Body of pancreas (tissue), 4 donors: ENCODE data around the gene DPT. TPM values are rescaled to one million over a fixed set of nuclear protein-coding genes. Genes with fewer than 3 reads are reported as not detected.

Source experiments
- ATAC-seq: fragments of 150-250 bp; one replicate; pipeline ENCODE4 v1.9.1; 2016
- DNase-seq, 4 donors: peaks; one replicate each; pipeline ENCODE4 v3.0.0-alpha.2; 2019
- H3K27ac ChIP-seq, 4 donors: fragments of 200-600 bp; sonication (generic); 1 replicate in 3 of 4; 2 replicates in 1 of 4; pipeline versions ENCODE4 v1.5.1 to v1.6.1; 2016 to 2019; ENCODE audit warnings: mild to moderate bottlenecking in 1 of 4, mixed read lengths in 1 of 4, moderate library complexity in 1 of 4
- H3K27me3 ChIP-seq, 2 donors: fragments of 200-600 bp; sonication (generic); one replicate each; pipeline ENCODE4 v1.6.0; 2016; ENCODE audit warnings: mild to moderate bottlenecking in 1 of 2
- H3K36me3 ChIP-seq, 2 donors: fragments of 200-600 bp; sonication (generic); replicated peaks in 1 of 2; 2 replicates each; pipeline ENCODE4 v1.5.1; 2016; ENCODE audit warnings: low read depth in 2 of 2; ENCODE audit not compliant: insufficient read depth in 1 of 2
- H3K4me1 ChIP-seq: fragments of 200-600 bp; sonication (generic); one replicate; pipeline ENCODE4 v1.6.0; 2016
- H3K4me3 ChIP-seq, 2 donors: fragments of 200-600 bp; sonication (generic); 1 replicate in 1 of 2; 2 replicates in 1 of 2; pipeline ENCODE4 v1.5.1; 2016 to 2019
- H3K9me3 ChIP-seq, 3 donors: fragments of 200-600 bp; sonication (generic); 1 replicate in 2 of 3; 2 replicates in 1 of 3; pipeline ENCODE4 v1.5.1; 2016
- CTCF ChIP-seq, 7 experiments: fragments of 450-650 bp in 4 of 7; fragments of 200-600 bp in 3 of 7; sonication (generic) in 3 of 7; IDR thresholded peaks; one replicate each; pipeline ENCODE4 v1.5.1; 2016 to 2019; ENCODE audit warnings: antibody characterized with exemption in 7 of 7
- POLR2A ChIP-seq, 3 donors: fragments of 450-650 bp; IDR thresholded peaks; one replicate each; pipeline ENCODE4 v1.6.1; 2016; ENCODE audit warnings: antibody characterized with exemption in 3 of 3, mild to moderate bottlenecking in 2 of 3
- WGBS, 2 donors: methylation state at CpG; one replicate each; pipeline ENCODE4 v1.1.5; 2017; 5-methylcytosine and 5-hydroxymethylcytosine counted together
- intact Hi-C: fragments of 100-400 bp; cut with DNase I; formaldehyde crosslinking; loops from one replicate; pipeline ENCODE4 v1.15.1; 2023
- total RNA-seq, 2 donors: library from RNA; depleted of rRNA; stranded (reverse); fragments of >200 nt; gene quantifications; one replicate each; pipeline ENCODE4 v1.1.0, GENCODE V29; 2016

The DPT gene
- total RNA-seq, 2 donors from 2014 or later = 25.4 to 57.1 TPM

GRCh38 chr1:168729405-168729802 lies 398 bp upstream of the DPT start:
- H3K27ac ChIP-seq = no peak overlapping the region
- DNase-seq = no peak
- no peaks in the 10 kb centered on the region for H3K4me1 ChIP-seq
- H3K27me3 ChIP-seq = no peaks in the 10 kb centered on the region
- no peak for TF ChIP-seq POLR2A (IDR thresholded peaks at IDR 0.05)
- TF ChIP-seq CTCF (IDR thresholded peaks at IDR 0.05) = no peak
- ATAC-seq = peak; percentile 16
- intact Hi-C loops = no loop called here
- H3K9me3 ChIP-seq = no peaks in the 10 kb centered on the region
- no peaks in the 10 kb centered on the region for H3K36me3 ChIP-seq
- no peak overlapping the region for H3K4me3 ChIP-seq
- WGBS, 2 donors = 87 to 96% methylated on average over 5 of the region's 5 CpGs

GRCh38 chr1:168726719-168727118 lies 2.3 kb downstream of the DPT start:
- no peak for TF ChIP-seq POLR2A (IDR thresholded peaks at IDR 0.05)
- no peak for TF ChIP-seq CTCF (IDR thresholded peaks at IDR 0.05)
- WGBS, 2 donors = 83 to 86% methylated on average over 2 of the region's 2 CpGs
- Histone ChIP-seq H3K4me1 (peaks cover 4% of the 10 kb centered on the region), H3K36me3 (no peaks in the 10 kb centered on the region), H3K9me3 (no peaks in the 10 kb centered on the region), H3K27me3 (no peaks in the 10 kb centered on the region), H3K4me3 (no peak overlapping the region), H3K27ac (no peak overlapping the region)
- ATAC-seq (no peak), DNase-seq (no peak)
- intact Hi-C loops = no loop called here

GRCh38 chr1:168726281-168726680 lies 2.7 kb downstream of the DPT start:
- ATAC-seq (peak; percentile 24), DNase-seq (peak in 1 of 4 donors; percentile 37)
- Histone ChIP-seq H3K27ac (no peak overlapping the region), H3K9me3 (no peaks in the 10 kb centered on the region), H3K4me1 (peaks cover 4% of the 10 kb centered on the region), H3K36me3 (no peaks in the 10 kb centered on the region), H3K4me3 (no peak overlapping the region), H3K27me3 (no peaks in the 10 kb centered on the region)
- WGBS, 2 donors = 70 to 84% methylated on average over 3 of the region's 3 CpGs
- TF ChIP-seq POLR2A (IDR thresholded peaks at IDR 0.05) = no peak
- no peak for TF ChIP-seq CTCF (IDR thresholded peaks at IDR 0.05)
- intact Hi-C loops = no loop called here

- WGBS, 2 donors = 68 to 75% methylated on average over 4 of the region's 4 CpGs
- no peak overlapping the region for H3K4me3 ChIP-seq
- peaks cover 4% of the 10 kb centered on the region for H3K4me1 ChIP-seq
- no peaks in the 10 kb centered on the region for H3K36me3 ChIP-seq
- DNase-seq (no peak), ATAC-seq (no peak)
- intact Hi-C loops = no loop called here
- no peaks in the 10 kb centered on the region for H3K27me3 ChIP-seq
- H3K9me3 ChIP-seq = no peaks in the 10 kb centered on the region
- no peak overlapping the region for H3K27ac ChIP-seq
- TF ChIP-seq CTCF (IDR thresholded peaks at IDR 0.05) (no peak), POLR2A (IDR thresholded peaks at IDR 0.05) (no peak)
Observed at GRCh38 chr1:168725831-168726230, 3.2 kb downstream of the DPT start.

- WGBS, 2 donors = 89 to 93% methylated on average over 2 of the region's 2 CpGs
- peaks cover 4% of the 10 kb centered on the region for H3K4me1 ChIP-seq
- no peaks in the 10 kb centered on the region for H3K9me3 ChIP-seq
- intact Hi-C loops = no loop called here
- ATAC-seq = no peak
- H3K4me3 ChIP-seq = no peak overlapping the region
- TF ChIP-seq CTCF (IDR thresholded peaks at IDR 0.05) (no peak), POLR2A (IDR thresholded peaks at IDR 0.05) (no peak)
- no peak overlapping the region for H3K27ac ChIP-seq
- DNase-seq = no peak
- H3K27me3 ChIP-seq = no peaks in the 10 kb centered on the region
- H3K36me3 ChIP-seq = no peaks in the 10 kb centered on the region
Observed at GRCh38 chr1:168725060-168725459, 3.9 kb downstream of the DPT start.
